SK-N-SH treated with all-trans-retinoic acid at 6 μM for 48 hours (cell line): ENCODE data around the gene HRH1.

Experiments
- BACH2 ChIP-seq: fragments of 250-450 bp; sonication (Bioruptor Pico); IDR thresholded peaks from 2 replicates; pipeline ENCODE4 v1.9.0; 2021; ENCODE audit warnings: mild to moderate bottlenecking, borderline replicate concordance
- SNAI2 ChIP-seq: fragments of 250-450 bp; sonication (Bioruptor Pico); IDR thresholded peaks from 2 replicates; pipeline ENCODE4 v1.5.0; 2020; ENCODE audit warnings: mild to moderate bottlenecking, moderate library complexity
- TOX ChIP-seq: fragments of 250-450 bp; sonication (Bioruptor Pico); IDR thresholded peaks from 2 replicates; pipeline ENCODE4 v1.8.0; 2021; ENCODE audit warnings: mild to moderate bottlenecking, moderate library complexity, borderline replicate concordance
- TSHZ2 ChIP-seq: fragments of 250-450 bp; sonication (Bioruptor Pico); IDR thresholded peaks from 2 replicates; pipeline ENCODE4 v1.5.0; 2020; ENCODE audit warnings: mild to moderate bottlenecking, moderate library complexity

- no peak for TF ChIP-seq TOX
- no peak for TF ChIP-seq SNAI2 (CRISPR knock-in tag)
- TF ChIP-seq TSHZ2 (CRISPR knock-in tag) = no peak
- no peak for TF ChIP-seq BACH2 (CRISPR knock-in tag)
Observed at GRCh38 chr3:11245276-11245675, 91.0 kb downstream of the HRH1 start.
